ENCODE measurements around the gene SMG6.

The SMG6 gene

DNA sequence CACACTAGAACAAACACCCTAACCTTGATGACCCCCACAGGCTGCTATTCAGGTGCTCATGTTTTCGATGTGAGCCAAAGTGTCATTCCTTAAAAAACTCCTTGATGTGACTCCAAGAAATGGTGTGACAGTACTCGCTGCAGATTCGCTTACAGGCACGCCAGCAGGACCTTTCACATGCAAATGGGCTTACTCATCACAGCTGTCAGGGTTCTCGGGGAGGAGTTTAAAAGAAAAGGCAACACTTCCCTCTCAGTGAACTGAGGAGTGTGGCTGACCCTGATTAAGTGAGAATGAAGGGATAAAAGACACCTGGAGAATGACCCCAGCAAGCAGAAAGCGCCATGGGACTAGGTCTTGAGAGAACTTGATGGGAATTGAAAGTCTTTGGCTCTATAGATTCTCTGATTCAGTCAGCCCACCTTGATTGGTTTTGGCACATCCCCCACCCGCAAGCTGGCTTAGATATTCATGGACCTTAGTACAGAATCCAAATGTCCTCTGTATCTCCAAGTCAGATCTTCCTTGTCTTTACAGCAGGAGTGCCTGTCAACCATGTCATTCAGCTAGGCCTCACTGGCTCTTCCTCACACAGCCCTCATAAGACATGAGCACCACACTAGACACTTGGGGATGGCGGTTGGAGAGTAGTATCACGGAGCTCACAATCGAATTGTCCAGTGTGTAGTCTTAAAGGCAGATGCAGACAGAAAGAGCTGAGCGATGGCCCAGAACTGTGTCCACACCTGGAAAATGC lies 166.1 kb downstream of the SMG6 start:
- no peak for DNase-seq

DNA sequence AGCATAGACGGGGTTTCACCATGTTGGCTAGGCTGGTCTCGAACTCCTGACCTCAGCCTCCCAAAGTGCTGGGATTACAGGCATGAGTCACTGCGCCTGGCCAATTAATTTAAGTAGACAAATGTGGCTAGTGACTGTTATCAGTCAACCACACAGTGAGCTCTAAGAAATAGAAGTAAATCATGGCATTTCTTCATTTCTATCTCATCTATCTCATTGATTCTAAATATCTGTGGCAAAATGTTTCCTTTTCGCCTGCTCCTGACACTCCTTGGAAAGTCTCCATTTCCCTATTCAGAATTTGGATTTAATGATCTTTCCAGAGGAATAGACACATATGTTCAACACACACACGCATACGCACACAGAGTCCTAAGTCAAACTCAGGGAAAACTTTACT lies 167.3 kb downstream of the SMG6 start:
- no peak for DNase-seq

DNA sequence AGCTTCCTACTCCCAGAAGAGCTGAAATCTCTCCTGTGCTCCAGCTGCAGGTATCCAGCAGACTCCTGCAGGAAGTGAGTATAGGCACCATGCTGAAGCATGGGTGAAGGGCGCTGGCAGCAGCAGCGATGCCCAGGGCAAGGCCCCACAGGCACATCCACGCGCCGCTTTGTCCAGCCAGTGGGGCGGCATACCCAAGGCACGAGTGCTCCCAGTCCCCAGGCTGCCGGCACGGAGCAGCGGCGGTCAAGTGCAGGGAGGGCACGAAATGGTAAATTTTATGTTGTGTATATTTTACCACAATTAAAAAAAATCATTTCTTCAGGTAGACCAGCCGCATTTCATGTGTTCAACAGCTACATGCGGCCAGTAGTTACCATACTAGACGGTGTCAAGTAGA lies 175.6 kb downstream of the SMG6 start:
- no peak for DNase-seq

DNA sequence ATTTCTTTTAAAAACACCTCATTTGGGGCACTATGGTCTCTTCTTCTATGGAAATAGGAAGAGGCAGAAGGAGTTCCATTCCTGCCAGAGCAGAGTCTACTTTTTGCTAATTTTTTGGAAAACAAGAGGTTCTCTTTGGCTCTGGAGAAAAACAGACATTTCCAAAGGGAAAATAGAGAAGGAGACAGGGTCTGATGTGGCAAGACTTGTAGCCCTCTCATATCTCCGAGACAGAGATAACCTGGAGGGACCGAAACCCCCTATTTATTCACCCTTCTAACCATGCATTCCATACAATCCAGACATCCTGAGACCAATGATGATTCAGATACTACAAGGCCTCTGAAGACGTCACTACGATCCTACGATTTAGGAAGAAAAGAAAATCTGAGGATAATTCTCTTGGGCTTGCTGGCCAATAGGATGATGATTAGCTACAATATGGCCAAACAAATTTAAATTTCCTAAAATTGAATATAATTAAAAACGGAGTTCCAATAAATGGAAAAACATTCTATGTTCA lies 178.5 kb downstream of the SMG6 start:
- no peak for DNase-seq

DNA sequence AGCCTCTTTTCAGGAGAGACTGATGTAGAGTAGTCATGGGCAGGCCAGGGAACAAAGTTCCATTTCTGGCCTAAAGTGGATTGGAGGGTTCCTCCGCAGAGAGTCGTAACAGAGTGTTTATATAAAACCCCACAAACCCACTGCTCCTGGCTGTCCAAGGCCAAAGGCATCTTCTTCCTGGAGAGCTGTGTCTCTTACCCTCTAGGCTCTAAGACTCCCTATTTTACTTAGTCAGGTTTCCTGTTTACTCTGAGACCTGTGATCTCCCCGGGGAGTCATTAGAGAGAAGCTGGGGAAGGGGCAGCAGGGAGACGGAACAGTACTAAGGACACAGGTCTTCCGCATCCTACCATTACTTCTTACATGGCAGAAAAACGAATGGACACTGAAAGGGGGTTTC lies 179.2 kb downstream of the SMG6 start:
- no peak for DNase-seq

DNA sequence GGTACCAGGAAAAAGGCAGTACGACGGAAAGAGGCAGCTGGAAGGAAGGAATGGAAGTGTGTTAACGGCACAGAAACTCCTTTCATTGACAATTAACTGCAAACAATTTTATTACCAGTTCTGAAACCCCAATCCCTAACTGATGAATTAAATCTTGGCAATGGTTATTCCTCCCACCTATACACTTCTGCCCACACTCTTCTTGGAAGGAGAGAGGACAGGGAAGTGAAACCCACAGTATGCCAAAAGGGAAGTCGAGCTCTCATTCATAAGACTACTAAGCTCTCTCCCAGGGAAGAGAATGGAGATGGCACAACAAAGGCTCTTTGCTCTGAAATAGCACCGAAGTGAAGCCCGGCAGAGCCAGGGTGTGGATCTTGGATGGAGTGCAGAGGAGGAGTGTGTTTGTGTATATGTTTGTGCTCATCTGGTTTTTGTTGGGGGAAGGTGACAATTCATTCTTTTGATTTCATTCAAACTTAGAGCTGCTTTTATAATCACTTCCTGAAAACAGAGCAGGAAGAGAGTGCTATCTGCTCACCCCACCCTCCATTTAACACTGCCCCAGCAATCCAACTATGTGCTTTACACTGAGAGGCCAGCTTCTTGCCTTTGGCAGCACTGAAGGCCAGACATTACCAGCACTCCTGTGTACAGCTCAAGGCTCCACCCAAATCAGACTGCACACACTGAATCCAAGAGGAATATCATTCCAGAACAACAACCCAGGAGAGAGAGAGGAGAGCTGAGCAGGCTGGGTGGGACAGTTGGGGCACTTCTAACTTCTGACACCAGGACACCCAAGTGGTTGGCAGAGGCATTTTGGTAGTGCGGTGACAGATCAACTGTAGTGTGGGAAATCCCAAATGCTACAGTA lies 180.0 kb downstream of the SMG6 start:
- DNase-seq: no peak

DNA sequence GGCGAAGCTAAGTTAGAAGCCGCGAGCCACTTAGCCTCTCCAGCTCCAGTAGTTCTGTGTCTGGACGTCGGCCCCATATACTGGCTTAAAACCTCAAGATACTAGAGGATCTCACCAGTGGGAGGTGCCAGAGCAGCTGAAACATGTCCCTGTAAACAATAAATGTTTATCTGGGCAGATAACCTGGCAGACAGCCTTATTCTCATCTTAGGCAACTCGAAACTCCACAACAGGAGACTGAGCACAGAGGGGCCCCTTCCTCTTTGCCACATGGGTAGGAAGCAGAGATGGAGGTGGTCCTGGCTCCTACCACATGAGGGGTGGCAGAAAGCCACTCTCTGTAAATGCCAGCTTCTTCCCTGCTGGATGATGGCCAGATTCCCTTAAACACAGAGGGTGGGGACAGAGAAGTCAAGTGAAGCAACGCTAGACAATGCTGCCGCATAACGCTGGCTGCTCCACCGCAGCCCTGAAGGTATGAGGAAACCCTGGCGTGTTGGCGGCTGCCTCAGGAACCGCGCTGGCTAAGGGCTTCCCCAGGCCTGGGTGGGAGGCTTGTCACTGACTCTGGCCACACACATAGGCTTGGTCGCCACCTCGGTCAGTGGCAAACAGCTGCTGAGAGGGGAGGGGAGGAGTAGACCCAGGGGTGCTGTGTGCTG lies 180.8 kb downstream of the SMG6 start:
- DNase-seq: no peak

DNA sequence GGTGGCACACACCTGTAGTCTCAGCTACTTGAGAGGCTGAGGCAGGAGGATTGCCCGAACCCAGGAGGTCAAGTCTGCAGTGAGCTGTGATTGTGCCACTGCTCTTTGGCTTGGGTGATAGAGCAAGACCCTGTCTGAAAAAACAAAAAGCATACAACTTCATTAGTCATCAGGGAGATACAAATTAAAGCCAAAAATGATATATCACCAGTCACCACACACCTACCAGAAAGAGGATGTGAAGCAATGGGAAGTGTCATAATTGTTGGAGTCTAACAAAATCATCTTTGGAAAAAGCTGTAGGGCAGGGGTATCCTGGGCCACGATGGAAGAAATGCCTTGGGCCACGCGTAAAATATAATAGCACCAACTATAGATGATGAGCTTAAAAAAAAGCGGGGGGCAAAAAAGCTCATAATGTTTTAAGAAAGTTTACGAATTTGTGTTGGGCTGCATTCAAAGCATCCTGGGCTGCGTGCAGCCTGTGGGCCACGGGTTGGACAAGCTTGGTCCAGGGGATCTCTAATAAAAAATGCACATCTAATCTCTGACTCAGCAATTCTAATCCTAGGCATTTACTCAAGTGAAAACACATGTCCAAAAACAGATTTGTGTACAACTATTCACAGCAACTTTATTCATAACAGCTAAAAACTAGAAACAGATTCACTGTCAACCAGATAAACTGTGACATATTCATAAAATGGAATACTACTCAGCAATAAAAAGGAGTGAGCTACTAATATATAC lies 182.8 kb downstream of the SMG6 start:
- no peak for DNase-seq

DNA sequence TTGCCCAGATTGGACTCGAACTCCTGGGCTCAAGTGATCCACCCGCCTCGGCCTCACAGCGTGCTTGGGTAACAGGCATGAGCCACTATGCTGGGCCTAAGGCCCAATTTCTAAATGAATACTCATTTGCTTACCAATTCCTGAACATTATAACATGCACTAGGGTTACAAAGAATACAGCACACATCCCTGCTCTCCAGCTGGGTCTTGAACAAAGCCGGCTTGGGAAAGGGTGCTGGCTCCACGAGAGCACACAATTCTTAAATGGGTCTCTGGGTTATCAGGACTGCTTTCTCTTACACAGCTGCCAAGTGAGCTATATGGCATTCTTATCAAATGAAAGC lies 190.3 kb downstream of the SMG6 start:
- DNase-seq: no peak

DNA sequence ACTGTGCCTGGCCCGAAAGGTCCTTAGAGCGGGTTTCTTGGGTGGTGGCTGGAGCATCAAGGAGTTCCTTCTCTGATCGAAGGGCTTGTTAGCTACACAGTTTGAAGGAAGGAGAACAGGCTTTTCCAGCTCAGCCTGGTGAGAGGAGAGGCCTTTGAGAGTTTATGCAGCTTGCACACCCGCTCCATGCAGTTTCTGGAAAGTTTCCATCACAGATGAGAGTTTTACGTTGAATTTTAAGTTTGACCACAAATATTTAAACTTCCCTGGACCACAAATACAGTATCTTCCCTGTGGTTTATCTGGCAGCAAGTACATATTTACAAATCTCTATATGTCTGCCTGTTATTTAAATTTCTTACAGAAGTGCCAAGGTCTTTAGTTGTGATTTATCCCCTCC lies 191.9 kb downstream of the SMG6 start:
- DNase-seq: no peak

DNA sequence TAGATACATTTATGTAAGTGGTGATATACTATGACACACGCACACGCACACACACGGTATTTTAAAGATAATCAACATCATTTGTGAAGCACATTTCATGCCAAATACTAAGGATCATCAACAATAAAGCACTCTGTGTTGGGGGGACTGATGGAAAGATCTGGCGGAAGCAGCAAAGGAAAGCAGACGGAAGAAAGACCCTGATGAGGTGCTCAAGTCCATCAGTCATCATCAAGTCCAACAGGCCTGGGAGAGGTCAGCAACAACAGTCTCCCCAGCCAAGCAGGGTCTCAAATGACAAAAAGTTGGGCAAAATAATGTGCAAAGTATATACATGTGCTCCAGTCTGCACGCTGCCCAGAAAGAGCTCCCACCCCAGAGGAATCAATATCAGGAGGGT lies 193.1 kb downstream of the SMG6 start:
- no peak for DNase-seq

DNA sequence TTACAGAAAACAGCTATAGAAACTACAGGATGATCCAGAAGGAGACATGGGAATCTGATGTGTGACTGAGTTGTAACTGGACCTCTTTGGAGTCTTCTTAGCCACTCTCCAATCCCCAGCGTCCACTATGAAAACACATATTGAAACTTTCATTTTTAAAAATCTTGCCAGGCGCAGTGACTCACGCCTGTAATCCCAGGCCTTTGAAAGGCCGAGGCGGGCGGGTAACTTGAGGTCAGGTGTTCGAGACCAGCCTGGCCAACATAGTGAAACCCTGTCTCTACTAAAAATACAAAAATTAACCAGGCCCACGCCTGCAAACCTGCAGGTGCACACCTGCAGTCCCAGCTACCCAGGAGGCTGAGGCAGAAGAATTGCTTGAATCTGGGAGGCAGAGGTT lies 195.4 kb downstream of the SMG6 start:
- DNase-seq: no peak

DNA sequence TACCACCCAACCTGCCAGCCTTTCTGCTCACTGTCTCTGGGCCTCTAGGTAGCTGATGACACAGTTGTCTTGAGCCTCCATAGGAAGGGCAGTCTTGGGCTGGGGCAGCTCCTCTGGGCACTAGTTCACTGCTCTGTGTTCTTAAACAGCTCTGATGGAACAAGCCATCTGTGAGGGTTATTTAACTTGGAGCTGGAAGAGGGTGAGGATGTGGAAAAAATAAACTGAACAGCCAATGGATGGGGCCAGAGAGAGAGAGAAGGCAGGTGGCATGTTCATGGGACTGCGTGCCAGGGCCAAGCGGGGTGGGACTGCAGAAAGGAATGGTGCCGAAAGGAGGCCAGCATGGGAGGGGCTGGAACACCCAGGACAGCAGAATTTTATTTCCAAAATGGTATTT lies 196.1 kb downstream of the SMG6 start:
- DNase-seq: no peak

DNA sequence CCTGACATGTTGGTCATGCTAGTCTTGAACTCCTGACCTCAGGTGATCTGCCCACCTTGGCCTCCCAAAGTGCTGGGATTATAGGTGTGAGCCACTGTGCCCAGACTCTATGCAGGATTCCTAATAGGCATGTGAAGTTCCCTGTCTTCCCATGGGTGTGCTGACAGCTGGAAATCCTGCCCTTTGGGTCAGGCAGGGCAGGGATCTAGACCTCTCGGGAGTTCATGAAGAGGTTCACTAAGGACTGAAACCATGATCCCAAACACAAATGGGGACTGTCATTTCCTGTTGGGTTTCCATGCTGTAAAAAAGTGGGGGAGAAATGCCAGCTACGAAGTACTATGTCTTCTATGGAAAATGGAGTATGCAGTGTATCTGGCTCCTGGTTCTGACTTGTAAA lies 196.5 kb downstream of the SMG6 start:
- no peak for DNase-seq

DNA sequence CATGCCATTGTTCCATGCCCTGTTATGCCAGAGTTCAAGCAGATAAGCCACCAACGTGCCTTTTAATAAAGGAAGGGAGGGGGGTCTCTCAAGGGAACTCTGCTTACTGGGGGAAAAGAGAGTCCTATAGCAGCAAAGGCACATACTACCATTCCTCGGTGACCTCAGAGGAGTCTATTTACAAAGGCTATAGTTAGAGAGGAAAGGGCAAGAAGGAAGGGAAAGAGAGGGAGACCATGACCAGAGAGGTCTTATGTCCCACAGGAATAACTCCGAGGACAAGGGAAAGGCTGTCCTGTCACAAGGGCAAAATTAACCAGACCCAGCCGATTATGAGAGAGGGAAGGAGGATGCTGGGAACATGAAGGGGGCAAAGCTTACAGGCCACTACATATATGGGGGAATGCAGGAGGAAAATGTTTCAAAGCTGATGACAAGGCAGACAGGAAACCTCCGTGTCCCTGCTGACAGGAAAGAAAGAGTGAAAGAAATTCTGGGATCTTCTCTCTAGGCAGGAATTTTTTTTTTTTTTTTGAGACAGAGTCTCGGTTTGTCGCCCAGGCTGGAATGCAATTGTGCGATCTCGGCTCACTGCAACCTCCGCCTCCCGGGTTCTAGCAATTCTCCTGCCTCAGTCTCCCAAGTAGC lies 197.2 kb downstream of the SMG6 start:
- DNase-seq: no peak

DNA sequence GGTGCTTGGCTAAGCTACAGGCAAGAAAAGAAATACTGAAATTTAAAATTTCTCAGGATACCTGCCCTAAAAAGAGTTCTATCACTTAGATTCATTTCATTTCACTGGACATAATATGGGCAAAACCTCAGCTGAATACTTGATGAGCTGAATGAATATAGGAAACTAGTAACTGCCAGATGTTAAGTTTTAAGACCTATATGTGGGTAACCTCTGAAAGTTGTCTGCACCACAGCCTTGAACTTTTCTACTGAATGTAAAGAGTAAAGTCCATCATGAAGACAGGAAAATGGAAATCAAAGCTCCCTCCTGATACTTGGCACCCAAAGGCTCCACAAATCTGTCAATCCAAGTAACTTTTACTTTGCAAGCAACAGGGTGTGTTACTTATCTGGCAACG lies 197.9 kb downstream of the SMG6 start:
- no peak for DNase-seq

DNA sequence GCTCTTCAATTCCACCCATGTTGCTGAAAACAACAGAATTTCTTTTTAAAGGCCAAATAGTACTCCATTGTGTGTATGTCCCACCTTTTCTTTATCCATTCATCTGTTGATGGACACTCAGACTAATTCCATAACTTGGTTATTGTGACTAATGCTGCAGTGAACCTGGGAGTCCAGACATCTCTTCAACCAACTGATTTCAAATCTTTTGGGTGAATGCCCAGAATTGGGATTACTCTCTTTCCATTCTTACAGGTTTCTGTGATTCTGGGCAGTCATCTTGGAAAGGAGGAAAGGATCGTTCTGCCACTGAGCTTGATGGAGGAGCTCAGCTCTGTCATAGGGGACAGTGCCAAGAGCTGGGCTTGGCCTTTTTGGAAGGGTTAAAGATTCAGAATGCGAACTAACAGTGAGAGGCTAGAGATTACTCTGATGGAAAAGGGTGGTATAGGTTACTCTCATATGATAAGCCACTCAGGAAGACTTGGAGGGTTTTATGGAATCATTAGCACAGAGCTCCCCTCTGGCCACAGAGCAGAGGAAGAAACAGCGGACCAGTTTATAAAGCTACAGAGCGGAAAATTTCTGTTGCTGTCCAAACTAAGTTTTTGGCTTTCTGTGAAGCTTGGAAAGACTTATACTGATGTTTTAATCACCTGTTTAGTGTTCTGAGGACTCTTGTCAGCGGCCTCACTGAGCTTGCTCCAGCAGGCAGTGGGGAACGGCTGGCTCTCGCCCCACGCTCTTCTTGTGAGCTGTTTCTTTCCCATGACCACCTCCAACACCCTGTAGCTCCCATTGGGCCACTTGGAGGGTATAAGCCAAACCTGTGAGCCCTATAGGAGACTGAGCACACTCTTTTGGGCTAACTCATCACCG lies 200.4 kb downstream of the SMG6 start:
- DNase-seq: no peak

DNA sequence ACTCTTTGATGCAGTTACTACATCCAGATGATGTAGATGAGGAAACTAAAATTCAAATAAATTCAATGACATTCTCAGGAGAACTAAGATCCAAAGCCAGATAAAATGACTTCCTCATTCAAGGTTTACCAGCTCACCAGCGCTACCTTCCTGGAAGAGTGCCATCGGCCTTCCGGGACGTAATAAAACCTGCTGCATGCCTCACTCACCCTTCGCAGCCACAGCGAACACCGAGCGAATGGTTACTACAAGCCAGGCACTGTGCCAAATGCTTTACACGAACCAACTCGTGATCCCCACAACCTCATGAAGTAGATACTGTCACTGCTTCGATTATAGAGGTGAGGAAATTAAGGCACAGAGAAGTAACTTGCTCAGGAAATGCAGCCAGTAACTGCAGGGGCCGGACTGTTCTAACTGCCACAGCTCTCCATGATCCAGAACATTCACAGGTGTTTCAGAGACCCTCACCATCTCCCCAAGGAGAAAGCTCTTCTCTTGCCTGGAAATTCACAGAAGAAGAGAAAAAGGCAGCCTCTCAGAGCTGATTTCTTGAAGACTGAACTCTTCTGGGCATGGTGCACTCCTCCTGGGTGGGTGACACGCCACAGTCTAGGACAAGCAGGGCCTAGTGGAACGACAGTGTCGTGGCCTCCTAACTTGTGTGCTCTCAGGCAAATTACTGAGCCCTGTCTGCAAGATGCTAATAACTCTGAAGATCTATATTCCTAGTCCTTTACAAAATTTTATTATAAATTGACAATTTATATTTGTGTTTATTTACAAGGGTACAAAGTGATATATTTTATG lies 201.9 kb downstream of the SMG6 start:
- DNase-seq: peak; percentile 26 to 44

DNA sequence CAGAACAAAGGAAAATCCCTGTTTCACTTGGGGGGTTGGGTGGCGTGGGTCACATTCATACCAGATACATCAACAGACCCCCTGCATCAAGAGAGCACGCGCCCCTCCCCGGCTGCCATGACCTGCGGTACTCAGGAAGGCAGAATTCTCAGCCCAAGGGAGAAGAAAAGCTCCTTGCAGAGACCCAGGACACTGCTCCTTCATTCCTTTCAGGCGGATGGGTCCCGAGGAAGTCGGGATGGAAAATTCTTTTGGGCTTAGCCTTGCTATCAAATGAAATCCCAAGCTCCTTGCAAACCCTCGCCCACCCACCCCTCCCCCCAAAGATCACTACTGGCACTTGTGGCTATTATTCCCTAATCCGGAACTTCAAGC lies 208.1 kb downstream of the SMG6 start:
- no peak for DNase-seq

DNA sequence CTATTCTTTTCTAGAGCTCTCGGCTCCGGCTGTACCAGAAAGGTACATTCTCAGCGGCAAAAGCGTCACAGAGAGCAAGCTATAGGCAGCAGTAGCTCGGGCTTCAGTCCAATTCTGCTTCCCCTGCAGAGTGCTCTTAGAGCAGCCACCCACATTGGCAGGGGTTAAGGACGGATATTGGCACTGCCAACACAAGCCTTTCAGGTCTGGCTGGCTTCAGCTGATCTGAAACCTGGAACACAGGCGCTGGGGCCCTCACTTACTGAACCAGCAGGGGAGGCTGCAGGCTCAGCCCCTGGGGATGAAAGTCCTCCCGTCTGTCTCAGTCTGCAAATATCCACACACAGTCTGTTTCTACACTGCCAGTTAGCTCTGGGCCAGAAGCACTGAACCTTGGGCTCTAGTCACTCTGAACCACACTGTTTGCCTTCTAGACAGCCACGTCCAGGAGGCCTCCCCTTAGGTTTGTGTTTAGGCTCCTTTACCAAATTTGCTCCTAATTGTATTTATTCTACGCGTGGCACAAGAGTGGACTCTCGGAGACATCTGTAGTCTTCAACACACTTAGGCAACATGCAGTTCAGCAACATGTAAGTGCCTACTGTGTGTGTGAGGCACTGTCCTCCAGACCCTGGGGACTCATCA lies 208.6 kb downstream of the SMG6 start:
- DNase-seq: no peak
